Astrocyte of the spinal cord (primary cell): ENCODE results near the gene NAPA.

ENCODE experiments used
- DNase-seq: peaks from one replicate; pipeline ENCODE4 v3.0.0; 2011; ENCODE audit warnings: low read depth, low spot score
- H3K4me3 ChIP-seq: 2 replicates; pipeline ENCODE4 v1.5.1; 2011; ENCODE audit warnings: low read depth, mild to moderate bottlenecking, low read length, moderate library complexity
- CTCF ChIP-seq: IDR thresholded peaks from 2 replicates; pipeline ENCODE4 v1.5.1; 2012; ENCODE audit warnings: low read depth, mild to moderate bottlenecking, low read length, inconsistent platforms
- in situ Hi-C: cut with HindIII; loops from 2 replicates; pipeline ENCODE4 v1.10.0; 2017; ENCODE audit warnings: low sequenced_read_pairs

Gene NAPA

GRCh38 chr19:47499371-47499770 is 15.5 kb downstream of the NAPA start:
- H3K4me3 ChIP-seq, result no peak overlapping the region
- in situ Hi-C loops, result no loop called here
- TF ChIP-seq CTCF, result no peak
- no peak for DNase-seq

- no peak for TF ChIP-seq CTCF
- no peak for DNase-seq
- in situ Hi-C loops, result no loop called here
- no peak overlapping the region for H3K4me3 ChIP-seq
These were observed 16.3 kb downstream of the NAPA start for GRCh38 chr19:47498561-47498960.

GRCh38 chr19:47497821-47498520 is 16.9 kb downstream of the NAPA start:
- no peak overlapping the region for H3K4me3 ChIP-seq
- in situ Hi-C loops, result no loop called here
- TF ChIP-seq CTCF, result no peak
- DNase-seq, result no peak

- no peak for DNase-seq
- TF ChIP-seq CTCF, result no peak
- in situ Hi-C loops, result no loop called here
- H3K4me3 ChIP-seq, result no peak overlapping the region
These were observed 17.7 kb downstream of the NAPA start for GRCh38 chr19:47497050-47497766.

- no peak for DNase-seq
- H3K4me3 ChIP-seq, result no peak overlapping the region
- in situ Hi-C loops, result no loop called here
- no peak for TF ChIP-seq CTCF
These were observed 19.1 kb downstream of the NAPA start for GRCh38 chr19:47495478-47496372.

GRCh38 chr19:47494729-47495128 is 20.1 kb downstream of the NAPA start:
- no peak overlapping the region for H3K4me3 ChIP-seq
- no peak for TF ChIP-seq CTCF
- in situ Hi-C loops, result no loop called here
- DNase-seq, result no peak
